ENCODE measurements around the gene CARD14. TPM values are rescaled to one million over a fixed set of nuclear protein-coding genes. Genes with fewer than 3 reads are reported as not detected.

Gene CARD14
- polyA plus RNA-seq, 1 donor (not counting 4 experiments of a cell fraction or from before 2014, with no cell fraction given): 0.49 TPM

GRCh38 chr17:80217703-80218362, 48.0 kb downstream of the CARD14 start:
- DNase-seq (ENCODE audit: low read depth, low spot score) (no peak), FAIRE-seq (no peak)
- no peak overlapping the region for H3K4me3 ChIP-seq (ENCODE audit: control insufficient read depth in 2 of 3, extremely low read depth in 1 of 3, insufficient read depth in 2 of 3, low read depth in 1 of 3, low read length in 3 of 3)
- H3K4me1 ChIP-seq (ENCODE audit: control insufficient read depth, extremely low read depth, insufficient read depth, low read length): peaks cover 7% of the 10 kb centered on the region
- H3K27ac ChIP-seq (ENCODE audit: control insufficient read depth, insufficient read depth, low read length): no peak overlapping the region
- H3K9ac ChIP-seq (ENCODE audit: control insufficient read depth, extremely low read depth, insufficient read depth, low read length): no peak overlapping the region
- no peaks in the 10 kb centered on the region for H3K9me3 ChIP-seq (ENCODE audit: control insufficient read depth, low read depth, low read length)
- no peaks in the 10 kb centered on the region for H3K79me2 ChIP-seq (ENCODE audit: control insufficient read depth, insufficient read depth, low read length)
- dilution Hi-C loops (cut with MboI; ENCODE audit: extremely low pct_ligation_motif_present, low sequenced_read_pairs): no loop called here
- no peaks in the 10 kb centered on the region for H4K20me1 ChIP-seq (ENCODE audit: control insufficient read depth, extremely low read depth, insufficient read depth, low read length)
- no peaks in the 10 kb centered on the region for H3K27me3 ChIP-seq (ENCODE audit: control insufficient read depth, extremely low read depth, insufficient read depth, low read length)
- H3K36me3 ChIP-seq (ENCODE audit: control insufficient read depth in 2 of 2, extremely low read depth in 1 of 2, insufficient read depth in 2 of 2, low read length in 2 of 2): peaks cover 3% of the 10 kb centered on the region in 2 experiments
- H3K9me1 ChIP-seq (ENCODE audit: control insufficient read depth, extremely low read depth, insufficient read depth, low read length): no peaks in the 10 kb centered on the region
- no peak for TF ChIP-seq EZH2 (IDR thresholded peaks at IDR 0.05; ENCODE audit: low read length)
- TF ChIP-seq, protein P1, sequence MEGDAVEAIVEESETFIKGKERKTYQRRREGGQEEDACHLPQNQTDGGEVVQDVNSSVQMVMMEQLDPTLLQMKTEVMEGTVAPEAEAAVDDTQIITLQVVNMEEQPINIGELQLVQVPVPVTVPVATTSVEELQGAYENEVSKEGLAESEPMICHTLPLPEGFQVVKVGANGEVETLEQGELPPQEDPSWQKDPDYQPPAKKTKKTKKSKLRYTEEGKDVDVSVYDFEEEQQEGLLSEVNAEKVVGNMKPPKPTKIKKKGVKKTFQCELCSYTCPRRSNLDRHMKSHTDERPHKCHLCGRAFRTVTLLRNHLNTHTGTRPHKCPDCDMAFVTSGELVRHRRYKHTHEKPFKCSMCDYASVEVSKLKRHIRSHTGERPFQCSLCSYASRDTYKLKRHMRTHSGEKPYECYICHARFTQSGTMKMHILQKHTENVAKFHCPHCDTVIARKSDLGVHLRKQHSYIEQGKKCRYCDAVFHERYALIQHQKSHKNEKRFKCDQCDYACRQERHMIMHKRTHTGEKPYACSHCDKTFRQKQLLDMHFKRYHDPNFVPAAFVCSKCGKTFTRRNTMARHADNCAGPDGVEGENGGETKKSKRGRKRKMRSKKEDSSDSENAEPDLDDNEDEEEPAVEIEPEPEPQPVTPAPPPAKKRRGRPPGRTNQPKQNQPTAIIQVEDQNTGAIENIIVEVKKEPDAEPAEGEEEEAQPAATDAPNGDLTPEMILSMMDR (optimal IDR thresholded peaks at IDR 0.05 in 1 of 3, IDR thresholded peaks at IDR 0.05 in 1 of 3, conservative IDR thresholded peaks at IDR 0.05 in 1 of 3; ENCODE audit: extremely low read depth in 1 of 3, insufficient read depth in 2 of 3, low read length in 3 of 3): no peak
- H3K4me2 ChIP-seq (ENCODE audit: control insufficient read depth, extremely low read depth, insufficient read depth, low read depth, low read length): no peak overlapping the region
- no peak overlapping the region for H2AFZ ChIP-seq (ENCODE audit: control insufficient read depth, low read length)

DNA sequence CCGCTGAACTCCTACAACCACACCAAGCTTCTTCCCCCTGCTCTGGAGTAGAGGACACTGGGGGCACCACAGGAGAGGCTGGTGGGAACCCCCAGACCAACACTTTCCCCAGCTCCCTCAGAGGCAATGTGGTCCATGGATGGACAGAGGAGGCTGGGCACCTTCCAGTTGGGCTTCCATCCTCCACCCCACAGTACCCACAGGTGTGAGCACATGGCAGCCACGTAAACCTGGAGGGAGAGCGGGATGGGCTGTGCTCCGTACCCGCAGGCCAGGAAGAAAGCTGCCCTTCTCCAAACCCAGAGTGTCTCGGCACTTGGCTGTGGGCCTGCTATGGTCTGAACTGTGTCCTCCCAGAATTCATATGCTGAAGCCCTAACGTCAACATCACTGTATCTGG, 48.6 kb downstream of the CARD14 start:
- Histone ChIP-seq H3K4me3 (ENCODE audit: control insufficient read depth in 2 of 3, extremely low read depth in 1 of 3, insufficient read depth in 2 of 3, low read depth in 1 of 3, low read length in 3 of 3) (no peak overlapping the region), H3K27ac (ENCODE audit: control insufficient read depth, insufficient read depth, low read length) (no peak overlapping the region), H3K4me1 (ENCODE audit: control insufficient read depth, extremely low read depth, insufficient read depth, low read length) (peaks cover 7% of the 10 kb centered on the region), H3K9me3 (ENCODE audit: control insufficient read depth, low read depth, low read length) (no peaks in the 10 kb centered on the region), H3K4me2 (ENCODE audit: control insufficient read depth, extremely low read depth, insufficient read depth, low read depth, low read length) (no peak overlapping the region), H3K79me2 (ENCODE audit: control insufficient read depth, insufficient read depth, low read length) (no peaks in the 10 kb centered on the region), H2AFZ (ENCODE audit: control insufficient read depth, low read length) (no peak overlapping the region), H3K9me1 (ENCODE audit: control insufficient read depth, extremely low read depth, insufficient read depth, low read length) (no peaks in the 10 kb centered on the region), H4K20me1 (ENCODE audit: control insufficient read depth, extremely low read depth, insufficient read depth, low read length) (no peaks in the 10 kb centered on the region), H3K9ac (ENCODE audit: control insufficient read depth, extremely low read depth, insufficient read depth, low read length) (no peak overlapping the region), H3K27me3 (ENCODE audit: control insufficient read depth, extremely low read depth, insufficient read depth, low read length) (no peaks in the 10 kb centered on the region), H3K36me3 (ENCODE audit: control insufficient read depth in 2 of 2, extremely low read depth in 1 of 2, insufficient read depth in 2 of 2, low read length in 2 of 2) (peaks cover under 1 to 3% of the 10 kb centered on the region in 2 experiments)
- no peak for DNase-seq (ENCODE audit: low read depth, low spot score)
- no peak for TF ChIP-seq EZH2 (IDR thresholded peaks at IDR 0.05; ENCODE audit: low read length)
- TF ChIP-seq, protein P1 (optimal IDR thresholded peaks at IDR 0.05 in 1 of 3, IDR thresholded peaks at IDR 0.05 in 1 of 3, conservative IDR thresholded peaks at IDR 0.05 in 1 of 3; ENCODE audit: extremely low read depth in 1 of 3, insufficient read depth in 2 of 3, low read length in 3 of 3): no peak
- dilution Hi-C loops (cut with MboI; ENCODE audit: extremely low pct_ligation_motif_present, low sequenced_read_pairs): no loop called here
- FAIRE-seq: no peak

All from keratinocyte (primary cell).